Peyer's patch (tissue), 4 donors: ENCODE results near the gene SLC25A11. TPM values are rescaled to one million over a fixed set of nuclear protein-coding genes. Genes with fewer than 3 reads are reported as not detected.
"Not testable (repeated sequence)": the region's sequence is repeated elsewhere in the genome, so short reads cannot be mapped to it uniquely, and the experiment has no call there.

Source experiments
- DNase-seq, 3 donors: peaks; one replicate each; pipeline ENCODE4 v3.0.0-alpha.2; 2017 to 2019
- H3K27ac ChIP-seq, 4 donors: fragments of 200-600 bp; sonication (generic); one replicate each; pipeline ENCODE4 v1.5.1; 2016 to 2019
- H3K27me3 ChIP-seq, 2 donors: fragments of 200-600 bp; sonication (generic); one replicate each; pipeline ENCODE4 v1.5.1; 2019
- H3K36me3 ChIP-seq, 3 donors: fragments of 200-600 bp; sonication (generic); one replicate each; pipeline ENCODE4 v1.5.1; 2016 to 2019
- H3K4me1 ChIP-seq, 4 donors: fragments of 200-600 bp; sonication (generic); one replicate each; pipeline ENCODE4 v1.5.1; 2016 to 2019
- H3K4me3 ChIP-seq, 4 donors: fragments of 200-600 bp; sonication (generic); 1 replicate in 3 of 4; 2 replicates in 1 of 4; pipeline ENCODE4 v1.5.1; 2016 to 2019; ENCODE audit warnings: mild to moderate bottlenecking in 1 of 4
- H3K9me3 ChIP-seq, 4 donors: fragments of 200-600 bp; sonication (generic); one replicate each; pipeline ENCODE4 v1.5.1; 2016 to 2019; ENCODE audit warnings: mild to moderate bottlenecking in 1 of 4
- CTCF ChIP-seq, 6 experiments: fragments of 450-650 bp in 4 of 6; fragments of 200-600 bp in 2 of 6; sonication (generic) in 1 of 6; IDR thresholded peaks; one replicate each; pipeline ENCODE4 v1.5.1; 2017 to 2019; ENCODE audit warnings: antibody characterized with exemption in 6 of 6, mild to moderate bottlenecking in 3 of 6, moderate library complexity in 1 of 6
- POLR2A ChIP-seq, 2 donors: fragments of 450-650 bp; IDR thresholded peaks; one replicate each; pipeline ENCODE4 v1.5.1; 2017; ENCODE audit warnings: antibody characterized with exemption in 2 of 2, mild to moderate bottlenecking in 2 of 2, moderate library complexity in 2 of 2
- total RNA-seq, 4 donors: library from RNA; depleted of rRNA; stranded (reverse); fragments of >200 nt; gene quantifications; one replicate each; pipeline ENCODE4 v1.1.0, GENCODE V29; 2016

SLC25A11 gene
- total RNA-seq, 4 donors from 2014 or later: 30.5 to 84.1 (median 60.4) TPM

DNA sequence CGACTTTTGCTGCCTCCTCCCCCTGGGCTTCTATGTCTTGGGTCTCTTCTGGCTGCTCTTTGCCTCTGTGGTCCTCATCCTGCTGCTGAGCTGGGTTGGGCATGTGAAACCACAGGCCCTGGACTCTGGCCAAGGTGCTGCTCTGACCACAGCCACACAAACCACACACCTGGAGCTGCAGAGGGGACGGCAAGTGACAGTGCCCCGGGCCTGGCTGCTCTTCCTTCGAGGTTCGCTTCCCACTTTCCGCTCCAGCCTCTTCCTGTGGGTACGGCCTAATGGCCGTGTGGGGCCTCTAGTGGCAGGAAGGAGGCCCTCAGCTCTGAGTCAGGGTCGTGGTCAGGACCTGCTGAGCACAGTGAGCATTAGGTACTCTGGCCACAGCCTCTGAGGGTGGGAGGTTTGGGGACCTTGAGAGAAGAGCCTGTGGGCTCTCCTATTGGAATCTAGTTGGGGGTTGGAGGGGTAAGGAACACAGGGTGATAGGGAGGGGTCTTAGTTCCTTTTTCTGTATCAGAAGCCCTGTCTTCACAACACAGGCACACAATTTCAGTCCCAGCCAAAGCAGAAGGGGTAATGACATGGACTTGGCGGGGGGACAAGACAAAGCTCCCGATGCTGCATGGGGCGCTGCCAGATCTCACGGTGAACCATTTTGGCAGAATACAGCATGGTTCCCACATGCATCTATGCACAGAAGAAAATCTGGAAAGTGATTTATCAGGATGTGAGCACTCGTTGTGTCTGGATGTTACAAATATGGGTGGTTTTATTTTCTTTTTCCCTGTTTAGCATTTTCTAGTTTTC, 5.5 kb downstream of the SLC25A11 start:
- H3K27ac ChIP-seq: peak overlapping the region in 1 of 4 donors; percentile 7

GRCh38 chr17:4933646-4934045, 6.2 kb downstream of the SLC25A11 start:
- Histone ChIP-seq H3K36me3 (peaks cover 0 to 22% (median 0%) of the 10 kb centered on the region in 3 donors), H3K9me3 (no peaks in the 10 kb centered on the region), H3K27ac (no peak overlapping the region), H3K4me1 (peaks cover 0 to 20% (median 9%) of the 10 kb centered on the region in 4 donors), H3K4me3 (no peak overlapping the region), H3K27me3 (no peaks in the 10 kb centered on the region)
- DNase-seq: no peak
- TF ChIP-seq POLR2A (IDR thresholded peaks at IDR 0.05): no peak
- TF ChIP-seq CTCF (IDR thresholded peaks at IDR 0.05): no peak

More for the DNA sequence above, 5.5 kb downstream of the SLC25A11 start:
- Histone ChIP-seq H3K36me3 (peaks cover 0 to 22% (median 0%) of the 10 kb centered on the region in 3 donors), H3K9me3 (no peaks in the 10 kb centered on the region), H3K27me3 (no peaks in the 10 kb centered on the region), H3K4me1 (peaks cover 0 to 26% (median 13%) of the 10 kb centered on the region in 4 donors), H3K4me3 (no peak overlapping the region)
- TF ChIP-seq POLR2A (IDR thresholded peaks at IDR 0.05): no peak
- TF ChIP-seq CTCF (IDR thresholded peaks at IDR 0.05): peak in 3 of 6 experiments; percentile 16 to 20 (median 18)
- DNase-seq: no peak

DNA sequence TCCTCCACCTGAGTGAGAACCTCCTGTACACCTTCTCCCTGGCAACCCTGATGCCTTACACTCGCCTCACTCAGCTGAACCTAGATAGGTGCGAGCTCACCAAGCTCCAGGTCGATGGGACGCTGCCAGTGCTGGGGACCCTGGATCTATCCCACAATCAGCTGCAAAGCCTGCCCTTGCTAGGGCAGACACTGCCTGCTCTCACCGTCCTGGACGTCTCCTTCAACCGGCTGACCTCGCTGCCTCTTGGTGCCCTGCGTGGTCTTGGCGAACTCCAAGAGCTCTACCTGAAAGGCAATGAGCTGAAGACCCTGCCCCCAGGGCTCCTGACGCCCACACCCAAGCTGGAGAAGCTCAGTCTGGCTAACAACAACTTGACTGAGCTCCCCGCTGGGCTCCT, 7.1 kb downstream of the SLC25A11 start:
- no peaks in the 10 kb centered on the region for H3K9me3 ChIP-seq
- H3K27ac ChIP-seq: no peak overlapping the region
- no peak for DNase-seq
- peaks cover 0 to 15% (median 0%) of the 10 kb centered on the region in 3 donors for H3K36me3 ChIP-seq
- H3K4me1 ChIP-seq: peaks cover 0 to 11% (median 7%) of the 10 kb centered on the region in 4 donors
- H3K27me3 ChIP-seq: no peaks in the 10 kb centered on the region
- TF ChIP-seq CTCF (IDR thresholded peaks at IDR 0.05): no peak
- no peak for TF ChIP-seq POLR2A (IDR thresholded peaks at IDR 0.05)
- no peak overlapping the region for H3K4me3 ChIP-seq

DNA sequence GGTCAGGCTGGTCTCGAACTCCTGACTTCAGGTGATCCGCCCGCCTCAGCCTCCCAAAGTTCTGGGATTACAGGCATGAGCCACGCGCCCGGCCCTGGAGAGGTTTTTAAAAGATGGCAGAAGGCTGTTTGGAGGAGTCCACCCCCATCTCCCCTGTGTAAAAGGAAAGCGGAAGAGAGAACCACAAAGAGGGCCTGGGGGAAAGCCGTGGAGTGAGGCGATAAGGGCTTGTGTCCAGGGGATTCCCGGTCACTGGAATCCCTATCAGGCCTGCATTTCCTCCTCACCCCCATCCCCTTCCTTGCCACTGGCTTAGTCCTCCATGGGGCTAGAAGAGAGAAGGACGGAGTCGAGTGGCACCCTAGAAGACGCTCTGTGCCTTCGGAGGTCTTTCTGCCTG, 7.9 kb downstream of the SLC25A11 start, which contains the start of gene GP1BA:
GP1BA (plus strand) TSS at position 315 of the 400 bp plus-strand sequence. CDS start 328 bp downstream, outside the sequence.
- no peak for DNase-seq
- no peaks in the 10 kb centered on the region for H3K9me3 ChIP-seq
- H3K27me3 ChIP-seq: no peaks in the 10 kb centered on the region
- peaks cover 0 to 7% (median 0%) of the 10 kb centered on the region in 3 donors for H3K36me3 ChIP-seq
- H3K4me1 ChIP-seq: peaks cover 0 to 10% (median 7%) of the 10 kb centered on the region in 4 donors
- TF ChIP-seq CTCF (IDR thresholded peaks at IDR 0.05) (no peak), POLR2A (IDR thresholded peaks at IDR 0.05) (no peak)
- no peak within 1 kb of the TSS for H3K27ac ChIP-seq
- H3K4me3 ChIP-seq: no peak within 1 kb of the TSS

DNA sequence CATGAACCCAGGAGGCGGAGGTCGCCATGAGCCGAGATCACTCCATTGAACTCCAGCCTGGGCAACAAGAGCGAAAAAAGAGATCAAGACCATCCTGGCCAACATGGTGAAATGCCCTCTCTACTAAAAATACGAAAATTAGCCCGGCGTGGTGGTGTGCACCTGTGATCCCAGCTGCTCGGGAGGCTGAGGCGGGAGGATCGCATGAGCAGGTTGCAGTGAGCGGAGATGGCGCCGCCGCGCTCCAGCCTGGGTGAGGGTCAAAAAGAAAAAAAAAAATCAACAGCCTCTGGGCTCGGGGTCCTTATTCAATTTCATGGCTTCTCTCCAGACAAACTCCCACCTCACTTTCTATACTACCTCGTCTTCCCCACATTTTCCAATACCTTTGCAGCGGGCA, 11.0 kb downstream of the SLC25A11 start:
- Histone ChIP-seq H3K27ac (no peak overlapping the region), H3K27me3 (no peaks in the 10 kb centered on the region)
- TF ChIP-seq CTCF (IDR thresholded peaks at IDR 0.05) (no peak), POLR2A (IDR thresholded peaks at IDR 0.05) (no peak)

DNA sequence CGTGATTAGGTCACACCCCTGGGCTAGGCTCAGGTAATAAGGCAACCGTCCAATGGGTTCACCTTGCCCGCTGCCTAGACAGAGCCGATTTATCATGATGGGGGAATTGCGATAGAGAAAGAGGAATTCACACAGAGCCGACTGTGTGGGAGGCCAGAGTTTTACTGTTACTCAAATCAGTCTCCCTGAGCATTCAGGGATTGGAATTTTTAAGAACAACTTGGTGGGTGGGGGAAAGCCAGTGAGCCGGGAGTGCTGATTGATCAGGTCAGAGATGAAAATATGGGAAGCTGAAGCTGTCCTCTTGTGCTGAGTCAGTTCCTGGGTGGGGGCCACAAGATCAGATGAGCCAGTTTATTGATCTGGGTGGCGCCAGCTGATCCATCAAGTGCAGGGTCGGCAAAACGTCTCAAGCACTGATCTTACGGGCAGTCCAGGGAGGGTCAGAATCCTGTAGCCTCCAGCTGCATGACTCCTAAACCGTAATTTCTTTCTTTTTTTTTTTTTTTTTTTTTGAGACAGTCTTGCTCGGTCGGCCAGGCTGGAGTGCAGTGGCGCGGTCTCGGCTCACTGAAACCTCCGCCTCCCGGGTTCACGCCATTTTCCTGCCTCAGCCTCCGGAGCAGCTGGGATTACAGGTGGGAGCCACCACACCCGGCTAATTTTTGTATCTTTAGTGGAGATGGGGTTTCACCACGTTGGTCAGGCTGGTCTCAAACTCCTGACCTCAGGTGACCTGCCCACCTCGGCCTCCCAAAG, 13.1 kb downstream of the SLC25A11 start:
- H3K36me3 ChIP-seq, H3K9me3 ChIP-seq, H3K27me3 ChIP-seq, DNase-seq, H3K4me3 ChIP-seq, H3K27ac ChIP-seq, H3K4me1 ChIP-seq: not testable (repeated sequence)

More for the DNA sequence above, 11.0 kb downstream of the SLC25A11 start:
- no peaks in the 10 kb centered on the region for H3K9me3 ChIP-seq
- DNase-seq: no peak
- no peaks in the 10 kb centered on the region for H3K36me3 ChIP-seq
- peaks cover 0 to 2% (median under 1%) of the 10 kb centered on the region in 4 donors for H3K4me1 ChIP-seq
- no peak overlapping the region for H3K4me3 ChIP-seq
